Neural cell (in vitro differentiated cells): ENCODE results near the gene CNOT10. TPM values are rescaled to one million over a fixed set of nuclear protein-coding genes. Genes with fewer than 3 reads are reported as not detected.

Experiments
- H2AFZ ChIP-seq: fragments of 200-600, 300-800 bp; sonication (generic), shearing (Covaris generic); 2 replicates; pipeline ENCODE4 v1.6.0; 2014; ENCODE audit warnings: low read depth, mild to moderate bottlenecking, antibody characterized with exemption, low read length, moderate library complexity
- H3F3A ChIP-seq: fragments of 200-600 bp; shearing (Covaris generic); 2 replicates; pipeline ENCODE4 v1.6.1; 2016; ENCODE audit warnings: mild to moderate bottlenecking, moderate library complexity, mixed read lengths, antibody characterized with exemption, low read length; ENCODE audit not compliant: insufficient read depth, poor library complexity, severe bottlenecking
- H3K27ac ChIP-seq: fragments of 200-600, 300-800 bp; sonication (generic), shearing (Covaris generic); 2 replicates; pipeline ENCODE4 v1.5.1; 2014; ENCODE audit warnings: mild to moderate bottlenecking, low read length, moderate library complexity
- H3K27me3 ChIP-seq: fragments of 300-800, 200-600 bp; sonication (generic), shearing (Covaris generic); 2 replicates; pipeline ENCODE4 v1.6.0; 2014; ENCODE audit warnings: mild to moderate bottlenecking, low read depth, low read length, moderate library complexity; ENCODE audit not compliant: insufficient read depth
- H3K36me3 ChIP-seq: fragments of 300-800, 200-600 bp; sonication (generic), shearing (Covaris generic); 2 replicates; pipeline ENCODE4 v1.5.1; 2014; ENCODE audit warnings: mild to moderate bottlenecking, antibody characterized with exemption, low read length, moderate library complexity; ENCODE audit not compliant: insufficient read depth
- H3K4me2 ChIP-seq: fragments of 300-800, 200-600 bp; sonication (generic), shearing (Covaris generic); 2 replicates; pipeline ENCODE4 v1.6.0; 2014; ENCODE audit warnings: mild to moderate bottlenecking, low read length
- H3K4me3 ChIP-seq: fragments of 300-800, 200-600 bp; sonication (generic), shearing (Covaris generic); 2 replicates; pipeline ENCODE4 v1.5.1; 2014; ENCODE audit warnings: mild to moderate bottlenecking, low read length, moderate library complexity
- H3K79me2 ChIP-seq: fragments of 200-600 bp; shearing (Covaris generic); replicated peaks from 2 replicates; pipeline ENCODE4 v1.6.0; 2014; ENCODE audit warnings: mild to moderate bottlenecking, low read length, moderate library complexity; ENCODE audit not compliant: insufficient read depth
- H3K9ac ChIP-seq: fragments of 300-800, 200-600 bp; sonication (generic), shearing (Covaris generic); 2 replicates; pipeline ENCODE4 v1.6.1; 2016; ENCODE audit warnings: mild to moderate bottlenecking, low read length, mixed read lengths
- H3K9me2 ChIP-seq: fragments of 200-600 bp; shearing (Covaris generic); 2 replicates; pipeline ENCODE4 v1.6.1; 2016; ENCODE audit warnings: mild to moderate bottlenecking, low read length, mixed read lengths; ENCODE audit not compliant: insufficient read depth
- H3K9me3 ChIP-seq: fragments of 200-600, 300-800 bp; sonication (generic), shearing (Covaris generic); 2 replicates; pipeline ENCODE4 v1.6.1; 2016; ENCODE audit warnings: mild to moderate bottlenecking, mixed run types, low read length, moderate library complexity, mixed read lengths
- H4K20me1 ChIP-seq: fragments of 200-600 bp; shearing (Covaris generic); 2 replicates; pipeline ENCODE4 v1.6.1; 2016; ENCODE audit warnings: mild to moderate bottlenecking, mixed run types; ENCODE audit not compliant: insufficient read depth
- CTCF ChIP-seq: fragments of 450-650 bp; IDR thresholded peaks from 2 replicates; pipeline ENCODE4 v1.5.1; 2014; ENCODE audit warnings: antibody characterized with exemption, mild to moderate bottlenecking, moderate library complexity; ENCODE audit not compliant: poor library complexity, severe bottlenecking
- EP300 ChIP-seq: fragments of 450-650 bp; conservative IDR thresholded peaks from 2 replicates; pipeline ENCODE4 v1.6.1; 2014; ENCODE audit warnings: antibody characterized with exemption, mild to moderate bottlenecking, moderate library complexity; ENCODE audit not compliant: poor library complexity, severe bottlenecking
- EZH2 ChIP-seq: fragments of 200-600, 300-800 bp; shearing (Covaris generic), sonication (generic); IDR thresholded peaks from 2 replicates; pipeline ENCODE4 v1.6.1; 2014; ENCODE audit warnings: antibody characterized with exemption, low read length, borderline replicate concordance, mild to moderate bottlenecking; ENCODE audit not compliant: insufficient read depth, poor library complexity, severe bottlenecking
- MXI1 ChIP-seq: fragments of 450-650 bp; conservative IDR thresholded peaks from 2 replicates; pipeline ENCODE4 v1.6.1; 2014; ENCODE audit warnings: antibody characterized with exemption, mild to moderate bottlenecking; ENCODE audit not compliant: poor library complexity, severe bottlenecking
- POLR2AphosphoS5 ChIP-seq: IDR thresholded peaks from 2 replicates; pipeline ENCODE4 v1.6.1; 2012
- RAD21 ChIP-seq: fragments of 450-650 bp; conservative IDR thresholded peaks from 2 replicates; pipeline ENCODE4 v1.6.1; 2014; ENCODE audit warnings: antibody characterized with exemption, mild to moderate bottlenecking, moderate library complexity
- REST ChIP-seq: IDR thresholded peaks from 2 replicates; pipeline ENCODE4 v1.6.1; 2012; ENCODE audit warnings: borderline replicate concordance
- SMC3 ChIP-seq: fragments of 450-650 bp; conservative IDR thresholded peaks from 2 replicates; pipeline ENCODE4 v1.6.1; 2014; ENCODE audit warnings: antibody characterized with exemption, mild to moderate bottlenecking, moderate library complexity; ENCODE audit not compliant: poor library complexity
- TAF1 ChIP-seq: IDR thresholded peaks from 2 replicates; pipeline ENCODE4 v1.6.1; 2012; ENCODE audit warnings: low read depth
- polyA plus RNA-seq: library from polyadenylated mRNA; depleted of rRNA; stranded (reverse); fragments of >200 nt; gene quantifications from 2 replicates; pipeline ENCODE4 v1.2.3, GENCODE V29; 2014

The CNOT10 gene
- polyA plus RNA-seq, 1 donor from 2014 or later, result 53.8 TPM

- no peak overlapping the region for H3K9ac ChIP-seq
- H3K4me3 ChIP-seq, result no peak overlapping the region
- no peak for TF ChIP-seq TAF1
- TF ChIP-seq EZH2, result no peak
- TF ChIP-seq REST, result no peak
- no peak for TF ChIP-seq RAD21
- no peaks in the 10 kb centered on the region for H3K9me2 ChIP-seq
- H3K36me3 ChIP-seq, result no peaks in the 10 kb centered on the region
- no peaks in the 10 kb centered on the region for H4K20me1 ChIP-seq
- no peak overlapping the region for H3K4me2 ChIP-seq
- no peak overlapping the region for H3K27ac ChIP-seq
- H2AFZ ChIP-seq, result no peak overlapping the region
- no peaks in the 10 kb centered on the region for H3K27me3 ChIP-seq
- H3K9me3 ChIP-seq, result no peaks in the 10 kb centered on the region
- H3K79me2 ChIP-seq, result no peaks in the 10 kb centered on the region
- H3F3A ChIP-seq, result no peaks in the 10 kb centered on the region
Observed at GRCh38 chr3:32758375-32758753, 73.4 kb downstream of the CNOT10 start.

- Histone ChIP-seq H3K4me3 (no peak overlapping the region), H3K9ac (no peak overlapping the region), H3K9me2 (no peaks in the 10 kb centered on the region), H3K27ac (no peak overlapping the region), H3K36me3 (no peaks in the 10 kb centered on the region), H2AFZ (no peak overlapping the region), H3K27me3 (no peaks in the 10 kb centered on the region), H3K79me2 (no peaks in the 10 kb centered on the region), H3K9me3 (no peaks in the 10 kb centered on the region), H3F3A (no peaks in the 10 kb centered on the region), H4K20me1 (no peaks in the 10 kb centered on the region), H3K4me2 (no peak overlapping the region)
- TF ChIP-seq SMC3 (no peak), EP300 (no peak), RAD21 (no peak), REST (no peak), POLR2AphosphoS5 (no peak), CTCF (no peak), EZH2 (no peak), TAF1 (no peak), MXI1 (no peak)
Observed at GRCh38 chr3:32759342-32759741, 74.4 kb downstream of the CNOT10 start.
